Caco-2 (cell line): ENCODE results near the gene LPCAT1. TPM values are rescaled to one million over a fixed set of nuclear protein-coding genes. Genes with fewer than 3 reads are reported as not detected.
A peak's percentile ranks its signal among the peaks of the same experiment; 100 is the strongest.

Source experiments
- BruUV-seq: library from RNA; stranded (reverse); fragments of 400-500 nt; replicated peaks from 2 replicates; lab custom pipeline; 2021; lab: Mats Ljungman, UMichigan
- CTCF ChIA-PET: fragments of 300-600 bp; sonication (Branson Sonifier 250); formaldehyde crosslinking; loops from one replicate; lab custom pipeline; 2022; ENCODE audit warnings: antibody characterized with exemption; lab: Charles Lee
- POLR2A ChIA-PET: fragments of 300-600 bp; sonication (Branson Sonifier 250); formaldehyde crosslinking; loops from one replicate; lab custom pipeline; 2022; ENCODE audit warnings: antibody characterized with exemption; lab: Charles Lee
- DNase-seq, 2 experiments: peaks; one replicate each; pipeline versions ENCODE4 v3.0.0 to v3.0.0-alpha.2; 2020 to 2022
- H3K27me3 ChIP-seq: replicated peaks from 2 replicates; pipeline ENCODE4 v1.6.0; 2011; ENCODE audit warnings: low read length; ENCODE audit not compliant: control insufficient read depth, insufficient read depth
- H3K36me3 ChIP-seq: 2 replicates; pipeline ENCODE4 v1.5.1; 2011; ENCODE audit warnings: low read length; ENCODE audit not compliant: control insufficient read depth, insufficient read depth
- H3K4me1 ChIP-seq: fragments of 250-450 bp; sonication (Bioruptor Pico); 2 replicates; pipeline ENCODE4 v1.5.1; 2020; ENCODE audit warnings: mild to moderate bottlenecking
- H3K4me3 ChIP-seq: 2 replicates; pipeline ENCODE4 v1.5.1; 2011; ENCODE audit warnings: low read depth, mild to moderate bottlenecking, control low read depth, low read length
- H3K9me3 ChIP-seq: fragments of 250-450 bp; sonication (Bioruptor Pico); 2 replicates; pipeline ENCODE4 v1.5.1; 2020; ENCODE audit warnings: mild to moderate bottlenecking, moderate library complexity
- H3K27ac Mint-ChIP-seq: one replicate; pipeline ENCODE4 v1.8.0; 2022; ENCODE audit warnings: mixed read lengths; ENCODE audit not compliant: unreplicated experiment
- H3K27me3 Mint-ChIP-seq: one replicate; pipeline ENCODE4 v1.8.0; 2022; ENCODE audit warnings: mixed read lengths; ENCODE audit not compliant: insufficient read depth, unreplicated experiment
- H3K36me3 Mint-ChIP-seq: one replicate; pipeline ENCODE4 v1.8.0; 2022; ENCODE audit warnings: mild to moderate bottlenecking, mixed read lengths; ENCODE audit not compliant: insufficient read depth, unreplicated experiment
- H3K4me1 Mint-ChIP-seq: one replicate; pipeline ENCODE4 v1.8.0; 2022; ENCODE audit warnings: low read depth, mixed read lengths; ENCODE audit not compliant: unreplicated experiment
- H3K4me3 Mint-ChIP-seq: one replicate; pipeline ENCODE4 v1.8.0; 2022; ENCODE audit warnings: mild to moderate bottlenecking, moderate library complexity, mixed read lengths; ENCODE audit not compliant: unreplicated experiment
- H3K9me3 Mint-ChIP-seq: one replicate; pipeline ENCODE4 v1.8.0; 2022; ENCODE audit warnings: mixed read lengths; ENCODE audit not compliant: unreplicated experiment
- intact Hi-C: fragments of 100-400 bp; cut with micrococcal nuclease; formaldehyde crosslinking; loops from one replicate; pipeline ENCODE4 v1.10.0; 2022; ENCODE audit not compliant: unreplicated experiment
- total RNA-seq: library from RNA; stranded (reverse); gene quantifications from 2 replicates; pipeline ENCODE4 v1.2.3, GENCODE V29; 2022
- TF ChIP-seq, protein P1 (sequence below), 2 experiments: fragments of 200-600 bp in 1 of 2; IDR thresholded peaks; 1 replicate in 1 of 2; 2 replicates in 1 of 2; pipeline versions ENCODE4 v1.5.1 to v1.8.0; 2011 to 2022; ENCODE audit warnings: antibody characterized with exemption in 1 of 2, control low read depth in 1 of 2, inconsistent platforms in 1 of 2, low read depth in 1 of 2, low read length in 1 of 2, mild to moderate bottlenecking in 1 of 2, moderate library complexity in 1 of 2; ENCODE audit not compliant: insufficient read depth in 1 of 2, severe bottlenecking in 1 of 2, unreplicated experiment in 1 of 2

LPCAT1 gene
- total RNA-seq, 1 experiment from 2014 or later, result 52.8 TPM

DNA sequence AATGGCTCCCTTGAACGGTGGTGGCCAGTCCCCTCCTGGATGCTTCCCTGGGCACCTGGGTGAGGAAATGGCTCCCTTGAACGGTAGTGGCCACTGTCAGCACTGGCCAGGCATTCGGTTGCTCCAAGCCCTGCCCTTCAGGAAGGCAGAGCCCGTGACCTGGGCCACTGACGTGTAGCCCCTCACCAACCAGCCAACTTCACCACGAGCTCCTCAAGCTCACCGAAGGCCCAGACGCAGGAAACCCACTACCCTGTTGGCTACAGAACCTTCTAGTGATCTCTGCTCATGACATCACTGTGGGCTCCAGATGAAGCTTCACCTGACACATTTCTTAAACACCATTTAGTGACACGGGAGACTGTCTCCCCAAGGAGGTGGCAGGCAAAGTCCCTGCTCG, 87.7 kb downstream of the LPCAT1 start:
- Mint-ChIP-seq H3K36me3 (no peaks in the 10 kb centered on the region), H3K9me3 (peaks cover 15% of the 10 kb centered on the region), H3K4me3 (no peak overlapping the region), H3K4me1 (peaks cover 7% of the 10 kb centered on the region), H3K27me3 (peaks cover 5% of the 10 kb centered on the region), H3K27ac (no peak overlapping the region)
- no peaks in the 10 kb centered on the region for H3K9me3 ChIP-seq
- intact Hi-C loops, result no loop called here
- ChIA-PET POLR2A (no interaction called here), CTCF (no interaction called here)
- H3K27me3 ChIP-seq, result no peaks in the 10 kb centered on the region
- no TSS peak for BruUV-seq
- TF ChIP-seq, protein P1, sequence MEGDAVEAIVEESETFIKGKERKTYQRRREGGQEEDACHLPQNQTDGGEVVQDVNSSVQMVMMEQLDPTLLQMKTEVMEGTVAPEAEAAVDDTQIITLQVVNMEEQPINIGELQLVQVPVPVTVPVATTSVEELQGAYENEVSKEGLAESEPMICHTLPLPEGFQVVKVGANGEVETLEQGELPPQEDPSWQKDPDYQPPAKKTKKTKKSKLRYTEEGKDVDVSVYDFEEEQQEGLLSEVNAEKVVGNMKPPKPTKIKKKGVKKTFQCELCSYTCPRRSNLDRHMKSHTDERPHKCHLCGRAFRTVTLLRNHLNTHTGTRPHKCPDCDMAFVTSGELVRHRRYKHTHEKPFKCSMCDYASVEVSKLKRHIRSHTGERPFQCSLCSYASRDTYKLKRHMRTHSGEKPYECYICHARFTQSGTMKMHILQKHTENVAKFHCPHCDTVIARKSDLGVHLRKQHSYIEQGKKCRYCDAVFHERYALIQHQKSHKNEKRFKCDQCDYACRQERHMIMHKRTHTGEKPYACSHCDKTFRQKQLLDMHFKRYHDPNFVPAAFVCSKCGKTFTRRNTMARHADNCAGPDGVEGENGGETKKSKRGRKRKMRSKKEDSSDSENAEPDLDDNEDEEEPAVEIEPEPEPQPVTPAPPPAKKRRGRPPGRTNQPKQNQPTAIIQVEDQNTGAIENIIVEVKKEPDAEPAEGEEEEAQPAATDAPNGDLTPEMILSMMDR (IDR thresholded peaks at IDR 0.05; ENCODE audit: insufficient read depth in 1 of 2, low read depth in 1 of 2, low read length in 1 of 2, severe bottlenecking in 1 of 2, unreplicated experiment in 1 of 2), result no peak
- no peak overlapping the region for H3K4me3 ChIP-seq
- 0 out of 2 replicates have a peak, but pooled peaks cover 3% of the 10 kb centered on the region for H3K4me1 ChIP-seq
- no peaks in the 10 kb centered on the region for H3K36me3 ChIP-seq
- peak in 1 of 2 experiments; percentile 10 for DNase-seq

DNA sequence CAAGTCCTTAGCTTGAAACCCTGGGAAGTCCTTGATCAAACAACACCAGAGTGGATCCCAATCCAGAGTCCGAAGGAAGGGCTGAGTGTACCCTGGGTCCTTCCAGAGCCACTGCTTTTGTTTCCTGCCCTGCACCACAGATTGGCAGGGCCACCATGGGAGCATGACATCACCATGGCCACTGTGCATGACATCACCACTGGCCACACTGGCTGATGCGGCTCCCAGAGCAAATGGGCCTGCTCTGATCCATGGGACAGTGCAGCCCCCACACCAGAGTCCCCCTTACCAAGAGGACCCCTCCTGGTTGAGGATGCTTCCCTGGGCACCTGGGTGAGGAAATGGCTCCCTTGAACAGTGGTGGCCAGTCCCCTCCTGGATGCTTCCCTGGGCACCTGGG, 88.4 kb downstream of the LPCAT1 start:
- Histone ChIP-seq H3K36me3 (no peaks in the 10 kb centered on the region), H3K4me1 (0 out of 2 replicates have a peak, but pooled peaks cover 3% of the 10 kb centered on the region), H3K9me3 (no peaks in the 10 kb centered on the region), H3K27me3 (no peaks in the 10 kb centered on the region), H3K4me3 (no peak overlapping the region)
- TF ChIP-seq, protein P1 (IDR thresholded peaks at IDR 0.05; ENCODE audit: insufficient read depth in 1 of 2, low read depth in 1 of 2, low read length in 1 of 2, severe bottlenecking in 1 of 2, unreplicated experiment in 1 of 2), result no peak
- CTCF ChIA-PET, result no interaction called here
- H3K9me3 Mint-ChIP-seq, result peaks cover 9% of the 10 kb centered on the region
- intact Hi-C loops, result no loop called here
- no peaks in the 10 kb centered on the region for H3K36me3 Mint-ChIP-seq
- peak in 1 of 2 experiments; percentile 12 for DNase-seq
- POLR2A ChIA-PET, result no interaction called here
- H3K4me1 Mint-ChIP-seq, result peaks cover 7% of the 10 kb centered on the region
- no peak overlapping the region for H3K27ac Mint-ChIP-seq
- H3K27me3 Mint-ChIP-seq, result peaks cover 5% of the 10 kb centered on the region
- no peak overlapping the region for H3K4me3 Mint-ChIP-seq
- no TSS peak for BruUV-seq

DNA sequence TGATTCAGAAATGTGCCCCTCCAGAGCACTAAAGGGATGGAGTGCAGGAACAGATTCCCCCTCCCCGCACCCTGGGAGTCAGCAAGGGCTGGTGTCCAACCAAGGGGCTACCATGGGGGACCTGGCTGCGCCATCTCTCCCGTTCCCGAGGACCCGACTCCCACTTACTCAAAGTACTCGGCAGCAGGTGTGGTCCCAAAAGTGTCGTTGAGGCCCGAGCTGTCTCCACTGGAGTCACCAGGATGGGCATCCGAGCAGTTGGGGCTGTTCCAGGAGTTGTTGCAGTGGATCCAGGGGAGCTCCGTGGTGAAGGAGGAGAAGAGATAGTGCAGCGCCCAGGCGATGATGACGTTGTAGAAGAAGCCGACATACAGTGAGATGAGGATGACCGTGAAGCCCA, 91.5 kb downstream of the LPCAT1 start:
- H3K9me3 Mint-ChIP-seq, result peaks cover 14% of the 10 kb centered on the region
- Histone ChIP-seq H3K4me3 (no peak overlapping the region), H3K27me3 (no peaks in the 10 kb centered on the region), H3K9me3 (peaks cover 18% of the 10 kb centered on the region), H3K36me3 (no peaks in the 10 kb centered on the region), H3K4me1 (0 out of 2 replicates have a peak, but pooled peaks cover under 1% of the 10 kb centered on the region)
- DNase-seq, result peak in 1 of 2 experiments; percentile 21
- no peak overlapping the region for H3K27ac Mint-ChIP-seq
- intact Hi-C loops, result no loop called here
- ChIA-PET CTCF (no interaction called here), POLR2A (no interaction called here)
- no peak overlapping the region for H3K4me3 Mint-ChIP-seq
- no TSS peak for BruUV-seq
- H3K4me1 Mint-ChIP-seq, result peaks cover 4% of the 10 kb centered on the region
- H3K27me3 Mint-ChIP-seq, result peaks cover 5% of the 10 kb centered on the region
- TF ChIP-seq, protein P1 (IDR thresholded peaks at IDR 0.05; ENCODE audit: insufficient read depth in 1 of 2, low read depth in 1 of 2, low read length in 1 of 2, severe bottlenecking in 1 of 2, unreplicated experiment in 1 of 2), result no peak
- H3K36me3 Mint-ChIP-seq, result no peaks in the 10 kb centered on the region
